IPS DF 6.9 (cell line): Measurements from ENCODE around the gene SLC25A24.
A peak's percentile ranks its signal among the peaks of the same experiment; 100 is the strongest.
"Not testable (repeated sequence)": the region's sequence is repeated elsewhere in the genome, so short reads cannot be mapped to it uniquely, and the experiment has no call there.

Experiments used
- DNase-seq: peaks from one replicate; pipeline ENCODE4 v3.0.0-alpha.2; 2013; ENCODE audit warnings: low read depth, low spot score
- H3K27ac ChIP-seq: one replicate; pipeline ENCODE4 v1.5.1; 2013; ENCODE audit warnings: low read length, control low read depth
- H3K27me3 ChIP-seq: 2 replicates; pipeline ENCODE4 v1.6.1; 2013; ENCODE audit warnings: mild to moderate bottlenecking, low read length; ENCODE audit not compliant: control insufficient read depth, insufficient read depth
- H3K36me3 ChIP-seq: 2 replicates; pipeline ENCODE4 v1.6.1; 2013; ENCODE audit warnings: low read length; ENCODE audit not compliant: control insufficient read depth, insufficient read depth
- H3K4me1 ChIP-seq: 2 replicates; pipeline ENCODE4 v1.6.1; 2013; ENCODE audit warnings: low read length; ENCODE audit not compliant: control insufficient read depth, insufficient read depth
- H3K4me3 ChIP-seq: 2 replicates; pipeline ENCODE4 v1.5.1; 2013; ENCODE audit warnings: mild to moderate bottlenecking, low read length
- H3K9me3 ChIP-seq: 2 replicates; pipeline ENCODE4 v1.6.1; 2013; ENCODE audit warnings: low read length, inconsistent platforms; ENCODE audit not compliant: control insufficient read depth, insufficient read depth
- WGBS: extraction: QIAGEN DNeasy Blood & Tissue Kit; methylation state at CpG from one replicate; pipeline ENCODE4 v1.1.7; 2013; ENCODE audit warnings: mixed read lengths, missing lambda C conversion rate; ENCODE audit not compliant: insufficient read length, insufficient coverage; 5-methylcytosine and 5-hydroxymethylcytosine counted together

The SLC25A24 gene

DNA sequence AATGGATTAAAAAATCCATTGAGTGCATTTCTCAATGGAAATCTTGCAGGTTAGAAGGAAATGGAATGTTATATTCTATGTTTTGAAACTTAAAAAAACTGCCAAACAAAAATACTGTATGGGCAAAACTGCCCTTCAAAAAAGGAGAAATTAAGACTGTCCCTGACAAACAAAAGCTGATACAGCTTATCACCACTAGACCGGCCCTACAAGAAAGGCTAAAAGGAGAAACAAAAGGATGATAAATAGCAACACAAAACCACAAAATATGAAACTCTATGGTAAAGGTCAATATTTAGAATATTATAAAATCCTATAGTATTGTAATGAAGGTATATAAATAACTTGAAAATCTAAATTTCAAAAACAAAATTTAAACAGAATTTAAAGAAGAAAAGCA is 60.0 kb downstream of the SLC25A24 start:
- WGBS = no CpG with 5 or more reads among the region's 1 CpG
- H3K27ac ChIP-seq = no peak overlapping the region
- peaks cover 7% of the 10 kb centered on the region; the same call in 1 of the 2 replicates for H3K36me3 ChIP-seq
- no peaks in the 10 kb centered on the region for H3K27me3 ChIP-seq
- DNase-seq = no peak
- no peak overlapping the region for H3K4me3 ChIP-seq
- no peaks in the 10 kb centered on the region for H3K9me3 ChIP-seq
- no peaks in the 10 kb centered on the region for H3K4me1 ChIP-seq

- H3K27me3 ChIP-seq, DNase-seq, H3K27ac ChIP-seq, H3K4me3 ChIP-seq, H3K9me3 ChIP-seq, H3K4me1 ChIP-seq, H3K36me3 ChIP-seq: not testable (repeated sequence)
- WGBS = no CpG with 5 or more reads among the region's 8 CpGs
These were observed 60.6 kb downstream of the SLC25A24 start for GRCh38 chr1:108139555-108139954.

- WGBS = no CpG with 5 or more reads among the region's 2 CpGs
- DNase-seq, H3K36me3 ChIP-seq: not testable (repeated sequence)
These were observed 67.0 kb downstream of the SLC25A24 start for GRCh38 chr1:108133148-108133547.

DNA sequence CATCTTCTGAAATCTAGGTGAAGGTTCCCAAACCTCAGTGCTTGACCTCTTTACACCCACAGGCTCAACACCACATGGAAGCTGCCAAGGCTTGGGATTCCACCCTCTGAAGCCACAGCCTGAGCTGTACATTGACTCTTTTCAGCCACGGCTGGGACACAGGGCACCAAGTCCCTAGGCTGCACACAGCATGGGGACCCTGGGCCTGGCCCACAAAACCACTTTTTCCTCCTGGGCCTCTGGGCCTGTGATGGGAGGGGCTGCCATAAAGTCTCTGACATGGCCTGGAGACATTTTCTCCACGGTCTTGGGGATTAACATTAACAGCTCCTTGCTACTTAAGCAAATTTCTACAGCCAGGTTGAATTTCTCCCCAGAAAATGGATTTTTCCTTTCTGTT is 67.8 kb downstream of the SLC25A24 start:
- H3K27me3 ChIP-seq, H3K36me3 ChIP-seq, H3K4me1 ChIP-seq, H3K9me3 ChIP-seq, H3K4me3 ChIP-seq, H3K27ac ChIP-seq, DNase-seq: not testable (repeated sequence)
- WGBS = no CpG with 5 or more reads among the region's 2 CpGs

More at GRCh38 chr1:108133148-108133547, 67.0 kb downstream of the SLC25A24 start:
- H3K4me1 ChIP-seq, H3K27ac ChIP-seq, H3K9me3 ChIP-seq, H3K27me3 ChIP-seq, H3K4me3 ChIP-seq: not testable (repeated sequence)

- not testable (repeated sequence) for H3K4me3 ChIP-seq, H3K9me3 ChIP-seq, DNase-seq, H3K27me3 ChIP-seq, H3K36me3 ChIP-seq, H3K4me1 ChIP-seq, H3K27ac ChIP-seq
- no CpG with 5 or more reads among the region's 1 CpG for WGBS
These were observed 68.9 kb downstream of the SLC25A24 start for GRCh38 chr1:108131281-108131680.

GRCh38 chr1:108130794-108131193 is 69.3 kb downstream of the SLC25A24 start:
- Histone ChIP-seq H3K27me3 (no peaks in the 10 kb centered on the region), H3K4me1 (no peaks in the 10 kb centered on the region), H3K36me3 (peaks cover 4% of the 10 kb centered on the region; the same call in 1 of the 2 replicates), H3K4me3 (no peak overlapping the region), H3K9me3 (peaks cover 1% of the 10 kb centered on the region; the same call in 1 of the 2 replicates), H3K27ac (no peak overlapping the region)
- no peak for DNase-seq
- no CpG with 5 or more reads among the region's 2 CpGs for WGBS

GRCh38 chr1:108129999-108130398 is 70.1 kb downstream of the SLC25A24 start:
- H3K4me3 ChIP-seq = no peak overlapping the region
- no peak for DNase-seq

GRCh38 chr1:108125312-108126138 is 74.6 kb downstream of the SLC25A24 start:
- Histone ChIP-seq H3K4me1 (no peaks in the 10 kb centered on the region; the same call in none of the 2 replicates), H3K27ac (no peak overlapping the region), H3K36me3 (no peaks in the 10 kb centered on the region), H3K27me3 (no peaks in the 10 kb centered on the region), H3K4me3 (no peak overlapping the region), H3K9me3 (no peaks in the 10 kb centered on the region)
- no CpG with 5 or more reads among the region's 7 CpGs for WGBS
- DNase-seq = peak; percentile 74

More at GRCh38 chr1:108129999-108130398, 70.1 kb downstream of the SLC25A24 start:
- H3K36me3 ChIP-seq = peaks cover 4% of the 10 kb centered on the region; the same call in 1 of the 2 replicates
- H3K27me3 ChIP-seq = no peaks in the 10 kb centered on the region
- H3K27ac ChIP-seq = no peak overlapping the region
- WGBS = no CpG with 5 or more reads among the region's 4 CpGs
- peaks cover 1% of the 10 kb centered on the region; the same call in 1 of the 2 replicates for H3K9me3 ChIP-seq
- H3K4me1 ChIP-seq = no peaks in the 10 kb centered on the region

GRCh38 chr1:108124622-108125311 is 75.4 kb downstream of the SLC25A24 start:
- no CpG with 5 or more reads among the region's 12 CpGs for WGBS
- H3K4me1 ChIP-seq = no peaks in the 10 kb centered on the region; the same call in none of the 2 replicates
- no peaks in the 10 kb centered on the region for H3K27me3 ChIP-seq
- no peak overlapping the region for H3K4me3 ChIP-seq
- no peak overlapping the region for H3K27ac ChIP-seq
- H3K9me3 ChIP-seq = no peaks in the 10 kb centered on the region
- DNase-seq = no peak
- no peaks in the 10 kb centered on the region for H3K36me3 ChIP-seq

DNA sequence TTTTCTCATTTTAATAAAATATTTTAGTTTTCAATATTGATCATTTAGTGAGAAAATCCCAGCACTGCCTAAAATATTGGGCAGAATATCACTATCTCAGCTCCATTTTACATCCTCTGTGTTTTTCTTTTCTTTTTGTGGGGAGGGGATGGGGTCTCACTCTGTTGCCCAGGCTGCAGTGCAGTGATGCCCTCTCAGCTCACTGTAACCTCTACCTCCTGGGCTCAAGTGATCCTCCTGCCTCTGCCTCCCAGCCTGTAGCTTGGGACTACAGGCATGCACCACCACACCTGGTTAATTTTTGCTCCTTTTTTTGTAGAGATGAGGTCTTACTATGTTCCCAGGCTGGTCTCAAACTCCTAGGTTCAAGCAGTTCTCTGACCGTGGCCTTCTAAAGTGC is 76.1 kb downstream of the SLC25A24 start:
- no CpG with 5 or more reads among the region's 1 CpG for WGBS
- no peak overlapping the region for H3K4me3 ChIP-seq
- no peak for DNase-seq
- H3K4me1 ChIP-seq = no peaks in the 10 kb centered on the region; the same call in none of the 2 replicates
- H3K27me3 ChIP-seq = no peaks in the 10 kb centered on the region
- no peaks in the 10 kb centered on the region for H3K9me3 ChIP-seq
- no peak overlapping the region for H3K27ac ChIP-seq
- no peaks in the 10 kb centered on the region for H3K36me3 ChIP-seq
